GM19372 (cell line): ENCODE measurements around the gene C1GALT1C1.
"Not testable (repeated sequence)": the region's sequence is repeated elsewhere in the genome, so short reads cannot be mapped to it uniquely, and the experiment has no call there.

Experiments used
- ATAC-seq: cut with Tn5 transposase; IDR thresholded peaks from one replicate; pipeline ENCODE4 v1.9.1; 2021; ENCODE audit warnings: mild to moderate bottlenecking, low read depth, moderate library complexity; ENCODE audit not compliant: unreplicated experiment

The C1GALT1C1 gene

DNA sequence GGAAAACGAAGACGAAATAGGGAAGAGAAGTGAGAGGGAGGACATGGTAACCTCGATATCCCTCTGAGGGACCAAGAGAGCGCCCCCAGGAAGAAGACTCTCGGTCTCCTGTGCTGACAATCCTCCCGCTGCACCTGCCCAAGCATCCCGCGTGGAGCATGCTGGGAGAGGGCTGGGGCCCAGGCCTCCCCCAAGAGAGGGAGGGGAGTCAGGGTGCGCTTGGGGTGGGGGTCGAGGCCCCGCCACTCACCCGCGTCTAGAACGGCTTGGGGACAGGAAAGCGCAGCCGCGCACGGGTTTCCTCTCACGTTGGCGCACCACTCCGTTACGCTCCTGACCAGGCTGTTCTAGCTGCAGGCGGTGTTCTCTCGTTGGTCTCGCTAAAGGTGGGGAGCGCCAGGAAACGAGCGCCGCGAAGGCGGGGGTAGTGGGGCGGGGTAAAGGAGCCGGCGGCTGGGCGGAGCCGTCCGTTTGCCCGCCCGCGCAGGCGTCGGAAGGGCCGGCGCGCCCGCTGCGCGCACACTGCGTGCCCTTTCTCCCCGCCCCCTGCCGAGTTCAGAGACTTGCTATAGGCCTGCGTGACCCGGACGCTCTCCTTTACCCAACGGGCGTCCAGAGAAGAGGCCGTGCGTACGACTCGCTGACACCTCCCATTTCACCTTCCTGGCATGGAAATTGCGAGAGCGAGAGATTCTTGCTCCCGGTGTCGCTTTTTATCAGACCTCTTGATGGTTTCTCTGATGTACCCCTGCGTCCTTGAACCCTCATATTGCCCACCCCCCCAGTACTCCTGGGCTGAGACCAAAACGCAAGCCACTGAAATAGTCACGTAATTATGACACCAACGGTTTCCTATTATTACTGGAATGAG lies at the start of gene C1GALT1C1:
Gene C1GALT1C1 (minus strand): TSS at position 388 of the 871 bp plus-strand sequence. CDS start 2,888 bp downstream, outside the sequence.
- ATAC-seq: peak; percentile 94

GRCh38 chrX:120677004-120677652 lies 47.3 kb upstream of the C1GALT1C1 start:
- no peak for ATAC-seq

- no peak for ATAC-seq
Observed at GRCh38 chrX:120672841-120673530, 43.1 kb upstream of the C1GALT1C1 start.

DNA sequence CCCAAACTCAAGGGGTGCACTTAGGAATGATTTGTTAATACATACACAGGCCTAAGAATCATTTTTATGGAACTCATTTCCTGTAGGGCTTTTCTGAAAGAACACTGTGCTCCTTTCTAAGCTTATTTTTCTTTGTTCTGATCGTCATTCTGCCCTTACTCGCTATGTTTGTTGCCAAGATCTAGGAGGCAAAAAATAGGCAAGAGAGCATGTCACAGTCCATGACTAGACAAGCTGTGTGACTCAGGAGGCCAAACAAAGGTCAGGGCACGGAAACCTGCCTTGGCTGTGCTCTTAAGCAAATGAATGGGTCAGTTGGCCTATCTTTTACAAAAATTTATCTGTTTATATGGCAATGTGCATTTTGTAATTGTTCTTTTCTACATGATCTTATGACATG lies 42.5 kb upstream of the C1GALT1C1 start:
- ATAC-seq: no peak

- ATAC-seq: no peak
Observed at GRCh38 chrX:120671963-120672362, 42.1 kb upstream of the C1GALT1C1 start.

GRCh38 chrX:120668357-120668756 lies 38.5 kb upstream of the C1GALT1C1 start:
- no peak for ATAC-seq

DNA sequence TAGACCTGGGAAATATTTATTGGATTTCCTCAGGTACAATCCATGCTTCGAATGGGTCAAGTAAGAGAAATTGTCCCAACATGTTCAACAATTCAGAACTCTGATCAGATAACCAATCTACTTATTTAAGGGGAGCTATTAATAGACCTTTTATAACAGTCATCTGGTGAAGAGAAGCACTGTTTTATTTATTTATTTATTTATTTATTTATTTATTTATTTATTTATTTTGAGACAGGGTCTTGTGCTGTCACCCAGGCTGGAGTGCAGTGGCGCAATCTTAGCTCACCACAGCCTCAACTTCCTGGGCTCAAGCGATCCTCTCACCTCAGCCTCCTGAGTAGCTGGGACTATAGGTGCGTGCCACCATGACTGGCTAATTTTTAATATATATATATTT lies 34.7 kb upstream of the C1GALT1C1 start:
- ATAC-seq: not testable (repeated sequence)

GRCh38 chrX:120664081-120664480 lies 34.2 kb upstream of the C1GALT1C1 start:
- ATAC-seq: no peak

GRCh38 chrX:120662662-120663061 lies 32.8 kb upstream of the C1GALT1C1 start:
- ATAC-seq: no peak

GRCh38 chrX:120660637-120661036 lies 30.8 kb upstream of the C1GALT1C1 start:
- no peak for ATAC-seq

DNA sequence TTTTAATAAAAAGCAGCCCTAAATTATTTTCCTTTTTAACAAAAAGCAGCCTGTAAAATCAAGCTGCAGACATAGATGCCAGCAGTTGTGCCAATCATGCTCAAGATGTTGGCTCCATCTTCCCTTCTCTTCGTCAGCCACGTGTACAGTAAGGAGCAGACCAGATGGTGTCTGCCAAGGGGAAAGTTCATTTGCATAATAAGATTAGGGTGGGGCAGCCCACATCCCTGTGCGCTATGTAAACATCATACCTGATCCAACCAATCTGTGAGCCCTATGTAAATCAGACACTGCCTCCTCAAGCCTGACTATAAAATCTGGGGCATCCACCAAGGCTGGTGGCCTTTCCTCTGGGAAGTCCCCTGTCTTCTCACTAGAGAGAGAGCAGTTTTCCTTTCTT lies 23.1 kb upstream of the C1GALT1C1 start:
- ATAC-seq: no peak

DNA sequence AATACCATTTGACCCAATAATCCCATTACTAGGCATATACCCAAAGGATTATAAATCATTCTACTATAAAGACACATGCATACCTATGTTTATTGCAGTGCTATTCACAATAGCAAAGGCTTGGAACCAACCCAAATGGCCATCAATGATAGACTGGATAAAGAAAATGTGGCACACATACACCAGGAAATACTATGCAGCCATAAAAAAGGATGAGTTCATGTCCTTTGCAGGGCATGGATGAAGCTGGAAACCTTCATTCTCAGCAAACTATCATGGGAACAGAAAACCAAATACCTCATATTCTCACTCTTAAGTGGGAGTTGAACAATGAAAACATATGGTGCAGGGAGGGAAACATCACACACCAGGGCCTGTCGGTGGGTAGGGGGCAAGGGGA lies 22.4 kb upstream of the C1GALT1C1 start:
- ATAC-seq: not testable (repeated sequence)

DNA sequence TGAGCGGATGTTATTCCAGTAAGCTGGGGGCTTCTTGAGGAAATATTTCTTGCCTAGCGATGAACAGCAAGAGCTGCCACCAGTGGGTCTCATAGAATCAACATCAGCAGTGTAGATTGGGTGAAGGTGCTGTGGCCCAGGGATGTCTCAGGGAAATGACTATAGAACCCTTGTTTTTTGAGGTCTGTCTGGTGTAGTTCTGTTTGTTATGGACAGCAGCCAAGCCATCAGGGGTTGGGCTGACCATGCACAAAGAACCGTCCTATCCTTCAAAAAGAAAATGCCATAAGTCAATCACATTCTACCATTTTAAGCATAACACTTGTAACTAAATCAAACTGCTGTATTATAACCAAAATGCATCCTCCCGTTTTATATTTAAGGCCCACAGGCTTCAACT lies 17.3 kb upstream of the C1GALT1C1 start:
- ATAC-seq: no peak

GRCh38 chrX:120642871-120643270 lies 13.0 kb upstream of the C1GALT1C1 start:
- ATAC-seq: no peak

- no peak for ATAC-seq
Observed at GRCh38 chrX:120638619-120639018, 8.8 kb upstream of the C1GALT1C1 start.

GRCh38 chrX:120625371-120625770 lies 4.5 kb downstream of the C1GALT1C1 start:
- no peak for ATAC-seq

GRCh38 chrX:120617996-120618630 lies 11.7 kb downstream of the C1GALT1C1 start:
- ATAC-seq: no peak

DNA sequence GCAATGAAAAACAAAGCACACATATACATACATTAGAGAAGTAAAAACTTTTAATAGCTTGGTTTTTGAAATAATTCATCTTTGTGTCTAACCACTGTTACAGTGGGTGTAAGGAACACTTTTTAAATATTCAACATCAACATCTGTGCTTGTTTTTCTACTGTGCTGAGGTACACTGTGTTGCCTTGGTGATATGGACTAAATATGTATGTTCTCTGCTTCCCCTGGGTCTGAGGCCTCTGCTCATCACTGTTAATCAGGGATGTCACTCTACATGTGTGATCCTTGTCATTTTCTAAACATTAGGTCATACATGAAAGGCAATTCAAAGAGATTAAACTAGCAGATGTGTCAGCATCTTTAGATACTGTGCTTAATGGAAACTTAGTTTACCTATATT lies 15.0 kb downstream of the C1GALT1C1 start:
- ATAC-seq: no peak

GRCh38 chrX:120612086-120612485 lies 17.8 kb downstream of the C1GALT1C1 start:
- ATAC-seq: no peak

GRCh38 chrX:120604361-120604782 lies 25.5 kb downstream of the C1GALT1C1 start:
- peak; percentile 53 for ATAC-seq
